ENCODE data around the gene ITIH4. TPM values are rescaled to one million over a fixed set of nuclear protein-coding genes. Genes with fewer than 3 reads are reported as not detected.

The ITIH4 gene
- total and polyA plus RNA-seq, 2 of the 13 experiments (the other 11 are each of a cell fraction or from before 2014, with no cell fraction given): 2.7 to 5.3 TPM

GRCh38 chr3:52787672-52788625 is 42.5 kb downstream of the ITIH4 start (continued):
- TF ChIP-seq, protein P1, sequence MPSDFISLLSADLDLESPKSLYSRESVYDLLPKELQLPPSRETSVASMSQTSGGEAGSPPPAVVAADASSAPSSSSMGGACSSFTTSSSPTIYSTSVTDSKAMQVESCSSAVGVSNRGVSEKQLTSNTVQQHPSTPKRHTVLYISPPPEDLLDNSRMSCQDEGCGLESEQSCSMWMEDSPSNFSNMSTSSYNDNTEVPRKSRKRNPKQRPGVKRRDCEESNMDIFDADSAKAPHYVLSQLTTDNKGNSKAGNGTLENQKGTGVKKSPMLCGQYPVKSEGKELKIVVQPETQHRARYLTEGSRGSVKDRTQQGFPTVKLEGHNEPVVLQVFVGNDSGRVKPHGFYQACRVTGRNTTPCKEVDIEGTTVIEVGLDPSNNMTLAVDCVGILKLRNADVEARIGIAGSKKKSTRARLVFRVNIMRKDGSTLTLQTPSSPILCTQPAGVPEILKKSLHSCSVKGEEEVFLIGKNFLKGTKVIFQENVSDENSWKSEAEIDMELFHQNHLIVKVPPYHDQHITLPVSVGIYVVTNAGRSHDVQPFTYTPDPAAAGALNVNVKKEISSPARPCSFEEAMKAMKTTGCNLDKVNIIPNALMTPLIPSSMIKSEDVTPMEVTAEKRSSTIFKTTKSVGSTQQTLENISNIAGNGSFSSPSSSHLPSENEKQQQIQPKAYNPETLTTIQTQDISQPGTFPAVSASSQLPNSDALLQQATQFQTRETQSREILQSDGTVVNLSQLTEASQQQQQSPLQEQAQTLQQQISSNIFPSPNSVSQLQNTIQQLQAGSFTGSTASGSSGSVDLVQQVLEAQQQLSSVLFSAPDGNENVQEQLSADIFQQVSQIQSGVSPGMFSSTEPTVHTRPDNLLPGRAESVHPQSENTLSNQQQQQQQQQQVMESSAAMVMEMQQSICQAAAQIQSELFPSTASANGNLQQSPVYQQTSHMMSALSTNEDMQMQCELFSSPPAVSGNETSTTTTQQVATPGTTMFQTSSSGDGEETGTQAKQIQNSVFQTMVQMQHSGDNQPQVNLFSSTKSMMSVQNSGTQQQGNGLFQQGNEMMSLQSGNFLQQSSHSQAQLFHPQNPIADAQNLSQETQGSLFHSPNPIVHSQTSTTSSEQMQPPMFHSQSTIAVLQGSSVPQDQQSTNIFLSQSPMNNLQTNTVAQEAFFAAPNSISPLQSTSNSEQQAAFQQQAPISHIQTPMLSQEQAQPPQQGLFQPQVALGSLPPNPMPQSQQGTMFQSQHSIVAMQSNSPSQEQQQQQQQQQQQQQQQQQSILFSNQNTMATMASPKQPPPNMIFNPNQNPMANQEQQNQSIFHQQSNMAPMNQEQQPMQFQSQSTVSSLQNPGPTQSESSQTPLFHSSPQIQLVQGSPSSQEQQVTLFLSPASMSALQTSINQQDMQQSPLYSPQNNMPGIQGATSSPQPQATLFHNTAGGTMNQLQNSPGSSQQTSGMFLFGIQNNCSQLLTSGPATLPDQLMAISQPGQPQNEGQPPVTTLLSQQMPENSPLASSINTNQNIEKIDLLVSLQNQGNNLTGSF (CRISPR knock-in tag; IDR thresholded peaks at IDR 0.05): no peak
- TF ChIP-seq MATR3 (CRISPR knock-in tag; IDR thresholded peaks at IDR 0.05) (no peak), PITX1 (CRISPR knock-in tag; IDR thresholded peaks at IDR 0.05) (no peak), ZIK1 (CRISPR knock-in tag; IDR thresholded peaks at IDR 0.05; ENCODE audit: borderline replicate concordance, low read depth) (no peak), ZNF598 (CRISPR knock-in tag; IDR thresholded peaks at IDR 0.05; ENCODE audit: borderline replicate concordance) (no peak), CBX2 (IDR thresholded peaks at IDR 0.05; ENCODE audit: low read depth, low read length) (no peak), CBX2 (CRISPR knock-in tag; IDR thresholded peaks at IDR 0.05; ENCODE audit: low read depth) (no peak), ZMYM4 (CRISPR knock-in tag; IDR thresholded peaks at IDR 0.05) (0 out of 2 replicates have a peak, but pooled peaks have one; percentile 41), ZMYM3 (CRISPR knock-in tag; IDR thresholded peaks at IDR 0.05) (no peak), NCOA5 (CRISPR knock-in tag; IDR thresholded peaks at IDR 0.05) (no peak), ZNF468 (CRISPR knock-in tag; IDR thresholded peaks at IDR 0.05) (no peak), ZNF280D (CRISPR knock-in tag; IDR thresholded peaks at IDR 0.05) (no peak), ZNF546 (CRISPR knock-in tag; conservative IDR thresholded peaks at IDR 0.05) (0 out of 2 replicates have a peak, but pooled peaks have one; percentile 67), ZNF101 (CRISPR knock-in tag; IDR thresholded peaks at IDR 0.05; ENCODE audit: borderline replicate concordance, low read depth) (no peak), ZNF850 (CRISPR knock-in tag; conservative IDR thresholded peaks at IDR 0.05) (no peak), POLR2AphosphoS5 (IDR thresholded peaks at IDR 0.05; ENCODE audit: low read depth, low read length) (peak; percentile 51), ZSCAN25 (CRISPR knock-in tag; IDR thresholded peaks at IDR 0.05) (no peak), NFKB2 (CRISPR knock-in tag; IDR thresholded peaks at IDR 0.05; ENCODE audit: borderline replicate concordance) (no peak), CHCHD3 (CRISPR knock-in tag; IDR thresholded peaks at IDR 0.05) (no peak), ONECUT2 (CRISPR knock-in tag; IDR thresholded peaks at IDR 0.05) (no peak), ZNF614 (CRISPR knock-in tag; IDR thresholded peaks at IDR 0.05; ENCODE audit: borderline replicate concordance) (no peak), ZNF841 (CRISPR knock-in tag; IDR thresholded peaks at IDR 0.05; ENCODE audit: borderline replicate concordance) (no peak), ZNF605 (CRISPR knock-in tag; IDR thresholded peaks at IDR 0.05) (no peak)

All from HepG2 (cell line).